Stimulated activated CD4-positive, alpha-beta T cell treated with anti-CD3 and anti-CD28 coated beads, Interleukin-2, amount 100 ng/mL, for 24 hours (primary cell): ENCODE measurements around the gene CEP170B.
A peak's percentile ranks its signal among the peaks of the same experiment; 100 is the strongest.
"Not testable (repeated sequence)": the region's sequence is repeated elsewhere in the genome, so short reads cannot be mapped to it uniquely, and the experiment has no call there.

Experiments
- DNase-seq, 2 donors: peaks; one replicate each; pipeline ENCODE4 v3.0.0-alpha.2; 2020

Gene CEP170B

DNA sequence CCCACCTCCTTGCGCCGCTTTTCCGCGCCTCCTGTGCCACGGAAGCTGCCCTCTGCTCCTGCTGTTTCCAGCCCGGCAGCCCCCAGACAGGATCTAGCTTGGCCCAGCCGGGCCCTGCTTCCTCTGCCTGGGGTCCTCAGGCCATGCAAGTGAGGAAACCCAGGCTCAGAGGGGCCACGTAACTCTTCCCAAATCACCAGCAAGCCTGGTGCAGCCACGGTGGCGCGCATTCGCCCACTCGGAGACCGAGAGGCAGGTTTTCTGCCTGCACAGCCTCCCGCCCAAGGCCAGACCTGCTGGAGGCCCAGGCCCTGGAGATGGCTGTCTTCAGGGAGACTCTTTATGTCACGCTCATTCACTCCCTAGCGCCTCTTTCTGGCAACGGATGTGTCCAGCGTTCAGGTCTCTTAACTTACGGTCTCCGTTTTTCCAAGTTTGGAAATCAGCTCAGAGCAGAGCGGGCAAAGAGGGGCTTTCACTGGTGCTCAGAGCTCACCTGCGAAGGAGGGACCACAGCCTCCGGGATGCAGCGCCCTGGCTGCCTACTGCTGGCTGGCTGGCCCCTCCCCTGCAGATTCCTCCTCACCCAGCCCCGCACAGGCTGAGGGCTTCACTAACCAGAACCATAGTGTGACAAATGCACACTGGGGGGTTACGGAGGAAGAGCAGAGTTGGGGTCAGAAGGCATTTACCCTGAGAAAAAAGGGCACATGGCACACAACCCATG, 20.6 kb upstream of the CEP170B start:
- DNase-seq: no peak

DNA sequence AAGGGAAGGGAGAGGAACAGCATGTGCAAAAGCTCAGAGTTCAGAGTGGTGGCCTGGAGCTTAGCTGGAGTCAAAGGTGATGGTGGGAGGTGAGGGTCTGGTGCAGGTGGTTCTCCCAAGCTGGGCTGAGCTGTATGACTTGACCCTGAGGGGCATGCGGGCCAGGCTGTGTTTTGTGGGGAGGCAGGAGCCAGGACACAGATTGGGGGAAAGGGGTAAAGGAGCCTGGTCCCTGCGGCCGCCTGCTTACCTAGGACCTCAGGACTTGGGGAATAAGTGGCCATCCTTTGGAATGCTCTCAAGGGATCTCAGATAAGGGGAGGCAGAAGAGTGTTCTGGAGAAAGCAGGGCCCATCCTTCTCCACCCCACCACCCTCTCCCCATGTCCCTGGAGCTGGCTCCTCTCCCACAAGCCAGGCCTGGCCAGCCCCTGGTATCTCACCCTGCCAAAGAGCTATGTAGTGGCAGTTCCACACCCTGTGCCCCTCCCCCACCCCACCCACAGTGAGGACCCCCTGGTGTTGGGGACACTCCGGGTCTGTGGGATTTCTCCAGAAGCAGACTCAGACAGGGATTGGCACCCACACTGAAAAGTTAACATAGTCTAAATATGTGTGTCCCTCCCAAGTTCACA, 19.9 kb upstream of the CEP170B start:
- DNase-seq: no peak

DNA sequence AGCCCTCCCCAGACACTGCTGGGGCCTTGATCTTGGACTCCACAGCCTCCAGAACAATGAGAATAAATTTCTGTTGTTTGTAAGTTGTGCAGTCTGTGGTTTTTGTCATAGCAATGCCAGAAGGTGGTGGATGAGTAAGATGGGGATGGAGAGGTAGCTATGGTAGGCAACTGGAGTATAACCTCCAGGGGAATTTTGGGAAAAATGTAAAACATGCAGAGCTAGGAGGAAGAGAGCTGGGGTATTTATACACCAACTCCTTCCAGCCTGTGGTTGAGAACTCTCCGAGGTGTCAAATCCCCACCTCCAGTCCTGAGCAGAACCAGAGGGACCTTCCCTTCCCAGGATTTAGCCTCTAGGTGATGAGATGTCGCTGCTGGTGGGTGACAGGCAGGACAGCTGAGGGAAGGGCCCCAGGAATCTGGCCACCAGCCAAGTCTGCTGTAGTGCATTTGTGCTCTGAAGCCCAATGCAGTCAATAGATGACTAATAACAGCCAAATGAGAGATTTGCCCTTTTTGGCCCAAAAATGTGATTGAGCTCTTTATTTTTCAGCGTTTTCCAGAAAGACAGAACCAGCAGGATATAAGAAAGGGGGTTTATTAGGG, 19.1 kb upstream of the CEP170B start:
- DNase-seq: no peak

DNA sequence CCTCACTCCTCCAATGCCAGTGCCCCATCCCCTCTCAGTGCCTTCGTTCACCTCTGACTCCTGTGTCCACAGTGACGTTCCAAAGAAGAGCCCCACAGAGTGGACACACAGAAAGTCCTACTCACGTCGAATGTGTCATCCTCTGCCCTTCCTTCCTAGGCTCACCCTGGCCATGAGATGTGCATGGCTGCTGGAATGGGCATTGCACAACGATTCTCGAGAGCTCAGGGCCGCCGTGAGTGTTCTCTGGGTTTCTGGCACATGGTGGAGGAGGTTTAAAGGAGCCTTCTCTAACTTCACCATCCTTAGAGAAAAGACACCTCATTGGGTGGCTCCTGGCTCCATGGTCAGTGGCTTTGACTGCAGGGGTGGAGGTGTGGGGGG, 12.8 kb upstream of the CEP170B start:
- DNase-seq: no peak

DNA sequence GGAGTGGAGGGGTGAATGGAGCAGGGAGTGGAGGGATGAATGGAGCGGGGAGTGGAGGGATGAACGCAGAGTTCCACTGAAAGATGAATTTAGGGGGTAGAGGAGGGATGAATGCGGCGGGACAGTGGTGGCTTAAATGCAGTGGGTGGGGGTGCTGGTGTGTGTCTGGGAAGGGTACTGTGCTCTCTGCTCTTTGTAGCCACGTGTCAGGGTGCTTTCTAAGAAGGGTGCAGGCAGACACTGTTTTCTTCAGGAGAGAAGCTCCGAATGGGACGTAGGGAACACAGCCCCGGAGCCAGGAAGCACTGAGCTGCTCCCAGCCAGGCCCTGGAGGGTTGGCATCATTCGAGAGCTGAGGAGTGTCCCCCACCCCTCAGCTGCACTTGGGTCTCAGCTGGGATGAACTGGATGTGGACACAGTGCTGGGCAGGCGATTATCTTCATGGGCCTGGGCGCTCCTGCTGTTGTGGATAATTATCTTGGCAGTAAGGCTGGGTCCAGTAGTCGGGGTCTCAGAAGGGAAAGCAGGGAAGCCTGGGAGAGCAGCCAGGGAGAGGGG, 9.5 kb upstream of the CEP170B start:
- DNase-seq: no peak

DNA sequence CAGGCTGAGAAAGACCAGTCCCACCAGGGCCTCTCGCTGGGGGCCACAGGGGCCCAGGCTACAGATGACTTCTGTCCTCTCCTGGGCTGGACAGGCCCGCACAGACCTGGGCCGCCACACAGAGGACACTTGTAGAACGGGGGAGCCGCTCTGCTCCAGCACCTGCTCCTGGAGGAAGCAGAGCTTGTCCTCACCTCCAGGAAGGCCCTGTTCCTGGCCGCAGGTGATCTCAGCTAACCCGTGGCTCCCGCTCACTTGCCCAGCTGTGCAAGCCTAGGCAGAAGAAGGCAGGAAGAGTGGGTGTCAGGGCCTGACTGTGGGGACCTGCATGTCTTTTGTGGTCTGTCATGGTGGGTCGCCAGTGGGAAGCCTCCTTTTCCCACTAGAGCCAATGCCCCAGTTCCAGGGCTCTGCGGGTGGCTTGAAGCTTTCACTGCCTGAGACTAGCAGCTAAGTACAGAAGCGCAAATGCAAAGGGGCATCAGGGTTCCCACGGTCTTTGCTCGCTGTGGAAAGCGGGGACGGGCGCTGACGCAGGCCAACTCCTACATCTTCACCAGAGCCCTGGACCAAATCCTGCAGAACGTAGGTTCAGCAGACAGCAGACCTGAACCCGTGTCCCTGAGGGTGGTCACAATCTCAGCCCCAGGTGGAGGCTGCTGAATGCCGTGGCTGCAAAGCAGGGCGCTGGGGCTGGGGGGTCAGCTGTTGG, 8.8 kb upstream of the CEP170B start:
- no peak for DNase-seq

DNA sequence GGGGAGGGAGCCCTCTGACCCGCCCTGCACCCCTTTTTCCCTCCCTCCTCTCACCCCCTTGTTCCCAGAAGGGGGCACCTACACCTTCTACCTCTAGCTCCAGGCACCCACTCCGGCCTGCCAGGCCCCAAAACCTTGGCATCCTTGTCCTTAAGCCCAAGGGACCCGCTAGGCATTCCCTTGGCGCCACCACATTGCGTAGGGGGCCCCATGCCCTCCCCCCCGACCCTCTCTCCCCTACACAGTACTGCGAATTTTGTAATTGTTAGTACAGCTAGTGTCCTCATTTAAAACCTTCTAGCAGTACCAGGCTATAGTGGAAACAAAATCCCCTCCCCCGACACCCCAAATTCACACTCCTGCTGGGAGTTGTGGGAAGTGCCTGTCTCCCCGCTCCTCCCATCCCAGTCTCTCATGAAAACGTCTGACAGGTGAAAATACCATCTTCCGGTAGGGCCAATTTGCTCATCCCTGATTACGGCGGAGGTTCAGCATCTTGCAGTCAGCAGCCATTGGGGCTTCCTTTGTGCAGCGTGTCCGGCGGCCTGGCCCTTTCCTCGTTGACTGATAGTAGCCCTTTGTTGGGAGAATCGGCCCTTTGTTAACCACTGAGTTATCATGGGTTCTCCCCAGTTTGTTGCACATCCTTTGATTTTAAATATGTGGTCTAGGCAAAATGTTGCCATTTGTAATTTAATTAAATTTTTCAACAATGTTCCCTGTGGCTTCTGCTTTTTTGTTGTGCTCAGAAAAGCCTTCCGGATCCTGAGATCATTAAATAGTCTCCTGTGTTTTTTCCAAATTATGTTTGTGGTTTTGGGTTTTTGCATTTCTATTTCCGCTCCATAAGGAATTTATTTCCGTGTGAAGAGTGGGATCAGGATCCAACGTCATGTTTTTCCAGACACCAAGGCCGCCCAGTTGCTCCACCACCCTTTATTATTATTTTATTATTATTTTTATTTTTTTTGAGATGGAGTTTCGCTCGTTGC, 7.9 kb upstream of the CEP170B start:
- no peak for DNase-seq

DNA sequence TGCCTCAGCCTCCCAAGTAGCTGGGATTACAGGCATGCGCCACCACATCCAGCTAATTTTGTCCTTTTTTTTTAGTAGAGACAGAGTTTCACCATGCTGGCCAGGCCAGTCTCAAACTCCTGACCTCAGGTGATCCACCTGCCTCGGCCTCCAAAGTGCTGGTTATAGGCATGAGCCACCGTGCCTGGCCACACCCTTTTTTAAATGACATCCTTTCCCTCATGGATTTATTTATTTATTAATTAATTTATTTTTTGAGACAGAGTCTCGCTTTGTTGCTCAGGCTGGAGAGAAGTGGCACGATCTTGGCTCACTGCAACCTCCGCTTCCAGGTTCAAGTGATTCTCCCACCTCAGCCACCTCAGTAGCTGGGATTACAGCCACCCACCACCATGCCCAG, 7.1 kb upstream of the CEP170B start:
- not testable (repeated sequence) for DNase-seq

DNA sequence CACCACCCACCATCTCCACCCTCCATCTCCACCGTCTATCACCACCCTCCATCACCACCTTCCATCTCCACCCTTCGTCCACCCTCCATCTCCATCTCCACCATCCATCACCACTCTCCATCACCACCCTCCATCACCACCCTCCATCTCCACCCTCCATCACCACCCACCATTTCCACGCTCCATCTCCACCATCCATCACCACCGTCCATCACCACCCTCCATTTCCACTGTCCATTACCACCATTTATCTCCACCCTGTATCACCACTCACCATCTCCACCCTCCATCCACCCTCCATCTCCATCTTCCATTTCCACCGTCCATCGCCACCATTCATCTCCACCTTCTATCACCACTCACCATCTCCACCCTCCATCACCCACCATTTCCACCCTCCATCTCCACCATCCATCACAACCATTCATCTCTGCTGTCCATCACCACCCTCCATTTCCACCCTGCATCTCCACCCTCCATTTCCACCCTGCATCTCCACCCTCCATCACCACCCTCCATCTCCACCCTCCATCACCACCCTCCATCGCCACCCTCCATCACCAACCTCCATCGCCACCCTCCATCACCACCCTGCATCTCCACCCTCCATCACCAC, 6.1 kb upstream of the CEP170B start:
- no peak for DNase-seq

DNA sequence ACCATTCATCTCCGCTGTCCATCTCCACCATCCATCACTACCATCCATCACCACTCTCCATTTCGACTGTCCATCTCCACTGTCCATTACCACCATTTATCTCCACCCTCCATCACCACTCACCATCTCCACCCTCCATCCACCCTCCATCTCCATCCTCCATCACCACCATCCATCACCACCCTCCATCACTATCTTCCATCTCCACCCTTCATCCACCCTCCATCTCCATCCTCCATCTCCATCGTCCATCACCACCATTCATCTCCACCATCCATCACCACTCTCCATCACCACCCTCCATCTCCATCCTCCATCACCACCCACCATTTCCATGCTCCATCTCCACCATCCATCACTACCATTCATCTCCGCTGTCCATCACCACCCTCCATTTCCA, 5.2 kb upstream of the CEP170B start:
- DNase-seq: no peak

DNA sequence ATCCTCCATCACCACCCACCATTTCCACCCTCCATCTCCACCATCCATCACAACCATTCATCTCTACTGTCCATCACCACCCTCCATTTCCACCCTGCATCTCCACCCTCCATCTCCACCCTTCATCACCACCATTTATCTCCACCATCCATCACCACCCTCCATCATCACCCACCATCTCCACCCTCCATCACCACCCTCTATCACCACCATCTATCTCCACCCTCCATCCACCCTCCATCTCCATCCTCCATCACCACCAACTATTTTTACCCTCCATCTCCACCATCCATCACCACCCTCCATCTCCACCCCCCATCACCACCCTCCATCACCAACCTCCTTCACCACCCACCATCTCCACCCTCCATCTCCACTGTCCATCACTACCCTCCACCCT, 4.7 kb upstream of the CEP170B start:
- DNase-seq: no peak

DNA sequence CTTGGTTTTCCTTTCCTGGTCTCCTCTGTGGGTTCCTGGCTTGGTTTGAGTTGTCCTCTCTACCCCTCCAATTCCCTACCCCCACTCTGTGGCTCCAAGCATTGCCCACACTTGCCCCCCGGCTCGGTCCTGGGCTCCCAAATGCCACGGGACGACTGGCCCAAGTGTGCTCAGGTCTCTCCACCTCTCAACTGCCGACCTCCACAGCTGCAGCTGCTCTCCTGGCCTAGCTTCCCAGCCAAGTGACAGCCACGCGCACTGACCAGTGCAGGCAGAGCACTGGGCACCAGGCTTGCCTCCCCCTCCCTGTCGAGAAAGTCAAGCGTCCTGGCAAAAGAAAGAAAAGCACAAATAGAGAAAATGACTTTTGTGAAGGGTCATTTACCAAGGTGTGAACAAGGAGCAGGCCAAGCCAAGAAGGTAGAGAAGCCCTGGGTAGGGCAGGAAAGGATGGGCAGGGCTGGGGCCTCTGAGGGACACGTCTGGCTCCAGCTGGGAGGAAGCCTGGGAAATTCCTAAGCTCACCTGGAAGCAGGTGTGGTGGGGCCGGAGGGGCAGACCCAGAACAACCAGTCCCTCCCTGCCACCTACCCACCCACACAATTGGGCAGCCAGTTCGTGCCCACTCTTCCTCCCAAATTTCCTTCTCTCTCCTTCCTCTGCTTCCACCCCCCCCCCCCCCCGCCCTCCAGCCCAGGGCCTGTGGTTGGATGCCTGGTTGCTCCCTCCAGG, 1.8 kb upstream of the CEP170B start:
- no peak for DNase-seq

DNA sequence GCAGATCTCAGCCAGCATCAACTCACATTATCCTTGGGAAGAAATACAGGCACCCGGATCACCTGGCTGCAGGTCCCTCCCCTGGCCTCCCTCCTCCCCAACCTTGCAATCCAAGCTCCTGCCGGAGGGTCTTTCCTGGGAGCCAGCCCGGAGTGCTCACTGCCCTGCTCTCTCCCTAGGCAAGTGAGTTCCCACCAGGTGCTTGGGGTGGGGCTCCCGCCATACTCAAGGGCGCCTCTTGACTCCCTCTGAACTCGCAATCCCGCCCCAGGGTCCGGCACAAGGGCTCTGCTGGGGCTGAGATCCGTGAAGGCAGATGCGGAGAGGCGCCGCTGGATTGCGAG, 1.2 kb upstream of the CEP170B start:
- no peak for DNase-seq

DNA sequence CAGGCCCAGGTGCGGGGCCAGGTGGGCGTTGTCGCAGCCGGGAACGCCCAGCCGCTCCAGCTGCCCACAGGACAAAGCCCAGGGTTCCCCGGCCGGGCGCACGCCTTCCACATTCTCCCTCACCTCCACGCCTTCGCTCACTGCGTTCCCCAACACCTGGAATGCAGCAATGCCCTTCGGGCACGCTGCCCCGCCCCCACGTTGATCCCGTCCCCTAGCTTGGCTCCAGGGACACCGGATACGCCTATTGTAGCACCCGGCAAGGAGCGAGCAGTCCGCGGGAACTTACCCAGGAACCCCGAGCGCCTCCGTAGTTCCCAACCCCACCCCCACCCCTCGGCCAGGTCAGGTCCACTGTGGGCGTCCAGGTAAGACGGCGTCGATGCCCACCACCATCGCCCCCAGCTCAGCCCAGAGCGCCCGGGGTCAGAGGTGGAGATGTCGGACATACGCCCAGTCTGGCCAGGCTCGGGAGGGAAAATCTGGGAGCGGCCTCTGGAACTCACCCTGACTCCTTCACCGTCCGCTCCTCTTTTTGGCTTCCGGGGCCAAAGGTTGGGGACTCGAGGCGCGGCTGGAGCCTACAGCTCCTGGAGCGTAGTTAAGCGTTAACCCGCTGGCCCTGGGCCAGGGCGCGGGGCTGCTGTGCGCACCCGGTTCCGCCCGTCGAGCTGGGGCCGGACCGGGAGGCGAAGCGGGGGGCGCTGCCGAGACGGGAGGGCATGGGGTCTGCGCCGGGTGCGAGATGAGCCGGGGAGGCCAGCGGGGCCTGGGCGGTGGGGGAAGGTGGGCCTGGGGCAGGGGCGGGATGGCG, 594 bp upstream of the CEP170B start:
- DNase-seq: no peak

DNA sequence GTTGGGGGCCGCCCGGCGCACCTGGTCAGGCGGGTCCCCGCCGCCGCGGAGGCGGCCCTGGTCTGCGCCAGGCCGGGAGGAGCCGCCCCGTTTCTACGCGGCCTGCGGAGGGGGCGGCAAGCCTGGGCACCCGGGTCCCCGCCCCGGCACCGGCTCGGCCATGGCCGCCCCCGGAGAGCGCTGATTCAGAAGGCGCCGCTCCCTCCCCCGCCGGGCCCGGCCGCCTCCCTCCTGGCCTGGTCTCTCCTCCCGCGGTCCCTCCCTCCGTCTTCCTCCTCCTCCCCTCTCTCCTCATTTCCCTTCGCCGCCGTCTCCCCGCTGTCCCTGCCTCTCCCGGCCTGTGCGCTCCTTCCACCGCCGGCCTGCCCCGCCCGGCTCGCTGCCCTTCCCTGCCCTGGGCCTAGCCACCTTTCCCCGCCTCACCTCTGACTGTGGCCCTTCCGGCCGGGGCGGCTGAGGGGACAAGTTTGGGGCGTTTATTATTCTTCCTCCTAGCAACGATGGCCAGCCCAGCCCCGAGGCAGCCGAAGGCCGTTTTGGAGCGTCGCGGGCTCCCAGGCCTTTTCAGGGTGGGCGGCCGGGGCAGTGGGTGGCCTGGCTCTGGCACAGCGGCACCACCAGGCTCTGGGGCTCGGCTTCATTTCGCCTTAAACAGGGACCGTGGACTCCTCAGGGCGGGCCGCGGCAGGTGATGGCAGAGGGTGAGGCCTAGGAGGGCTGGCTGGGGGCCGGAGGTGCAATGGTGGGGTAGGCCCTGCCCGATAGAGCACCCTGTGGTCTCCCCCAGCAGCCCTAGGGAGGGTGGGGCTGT, 768 bp downstream of the CEP170B start:
- peak; percentile 47 to 65 for DNase-seq

DNA sequence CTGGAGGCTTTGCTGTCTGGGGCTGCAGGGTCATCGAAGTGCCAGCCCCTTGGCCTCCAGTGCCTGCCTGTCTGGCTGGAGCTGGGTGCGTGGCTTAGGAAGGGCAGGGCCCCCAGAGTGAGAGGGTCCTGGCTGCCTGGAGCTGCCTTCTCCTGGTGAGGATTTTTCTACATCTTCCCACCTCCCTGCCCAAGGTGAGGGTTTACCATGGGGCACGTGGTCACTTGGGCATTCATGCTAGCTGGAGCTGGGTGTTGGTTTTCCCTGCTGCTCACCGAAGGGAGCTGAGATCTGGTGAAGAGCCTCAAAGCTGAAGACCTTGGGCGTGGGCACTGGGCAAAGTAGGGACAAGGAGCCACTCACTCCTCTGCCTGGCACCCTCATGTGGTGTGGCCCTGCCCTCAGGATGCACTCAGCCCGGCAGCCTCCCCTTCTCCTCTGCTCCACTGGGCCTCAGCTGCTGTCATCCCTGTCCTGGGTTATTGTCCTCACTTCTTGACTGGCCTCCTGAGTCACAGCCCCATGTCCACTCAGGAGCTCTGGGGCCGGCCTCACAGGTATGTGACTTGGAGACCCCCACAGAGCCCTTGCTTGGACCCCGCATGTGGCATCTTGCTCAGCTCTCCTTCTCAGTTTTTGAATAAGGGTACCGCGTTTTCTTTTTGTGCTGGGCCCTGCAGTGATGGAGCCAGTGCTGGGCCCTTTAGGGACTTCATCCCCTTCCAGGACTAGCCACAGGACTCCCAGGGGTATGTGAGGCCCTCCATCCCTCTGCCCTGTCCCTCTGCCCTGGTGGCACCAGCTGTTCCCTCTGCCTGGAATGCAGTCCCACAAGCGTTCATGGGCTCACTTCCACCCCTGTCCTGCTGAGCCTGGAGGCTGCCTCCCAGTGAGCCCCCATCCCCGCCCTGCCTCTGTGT, 1.6 kb downstream of the CEP170B start:
- no peak for DNase-seq

DNA sequence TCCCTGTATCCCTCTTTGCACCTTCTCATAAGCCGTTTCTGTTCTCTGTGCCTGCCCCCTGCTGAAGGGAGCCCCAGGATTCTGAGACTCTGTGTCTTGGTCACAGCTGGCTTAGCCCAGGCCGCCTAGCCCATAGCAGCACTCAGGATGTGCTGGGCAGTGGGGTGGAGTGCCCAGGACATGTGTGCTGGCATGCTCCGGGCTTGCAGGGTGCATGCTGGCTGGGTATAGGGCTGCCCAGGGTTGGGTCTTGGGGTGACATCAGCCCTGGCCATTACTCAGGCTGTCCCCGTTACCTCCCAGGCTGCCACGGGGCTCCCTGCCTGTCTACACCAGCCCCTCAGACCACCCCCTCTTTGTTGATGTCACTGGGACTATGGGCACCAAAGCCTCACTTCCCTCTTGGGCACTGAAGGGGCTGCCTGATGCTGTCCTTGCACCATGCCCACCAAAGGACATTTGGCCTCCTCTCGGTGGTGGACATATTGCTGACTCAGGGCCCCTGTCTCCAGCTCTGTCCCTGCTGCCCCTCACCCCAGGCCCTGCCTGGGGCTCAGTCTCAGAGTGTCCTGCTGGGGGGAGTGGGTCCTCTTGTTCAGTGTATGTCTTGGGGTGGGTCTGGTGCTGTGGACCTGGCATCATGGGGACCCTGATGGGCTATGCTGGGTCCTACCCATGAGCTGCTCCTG, 2.4 kb downstream of the CEP170B start:
- DNase-seq: no peak
